HG03064 (cell line): ENCODE data around the gene MAST2.
"Not testable (repeated sequence)": the region's sequence is repeated elsewhere in the genome, so short reads cannot be mapped to it uniquely, and the experiment has no call there.

Experiments used
- ATAC-seq: cut with Tn5 transposase; IDR thresholded peaks from one replicate; pipeline ENCODE4 v1.9.1; 2021; ENCODE audit warnings: low read depth; ENCODE audit not compliant: unreplicated experiment

MAST2 gene

GRCh38 chr1:46056325-46056724 is 252.9 kb downstream of the MAST2 start:
- ATAC-seq, result no peak

GRCh38 chr1:46057215-46057614 is 253.8 kb downstream of the MAST2 start:
- not testable (repeated sequence) for ATAC-seq

GRCh38 chr1:46057781-46058180 is 254.4 kb downstream of the MAST2 start:
- ATAC-seq, result no peak

- no peak for ATAC-seq
Measured at GRCh38 chr1:46058936-46059335, 255.5 kb downstream of the MAST2 start.

- no peak for ATAC-seq
Measured at GRCh38 chr1:46061146-46061545, 257.7 kb downstream of the MAST2 start.

GRCh38 chr1:46062651-46063319 is 259.4 kb downstream of the MAST2 start:
- no peak for ATAC-seq

- ATAC-seq, result no peak
Measured at GRCh38 chr1:46064708-46065107, 261.3 kb downstream of the MAST2 start.

- no peak for ATAC-seq
Measured at GRCh38 chr1:46065405-46065804, 262.0 kb downstream of the MAST2 start.

GRCh38 chr1:46067652-46068051 is 264.2 kb downstream of the MAST2 start:
- ATAC-seq, result no peak

- ATAC-seq, result no peak
Measured at GRCh38 chr1:46068525-46068924, 265.1 kb downstream of the MAST2 start.

GRCh38 chr1:46070164-46070814 is 266.9 kb downstream of the MAST2 start:
- no peak for ATAC-seq

- no peak for ATAC-seq
Measured at GRCh38 chr1:46072975-46073374, 269.6 kb downstream of the MAST2 start.

GRCh38 chr1:46076343-46076742 is 272.9 kb downstream of the MAST2 start:
- no peak for ATAC-seq

GRCh38 chr1:46077644-46078043 is 274.2 kb downstream of the MAST2 start:
- no peak for ATAC-seq

- no peak for ATAC-seq
Measured at GRCh38 chr1:46080257-46080656, 276.8 kb downstream of the MAST2 start.

- no peak for ATAC-seq
Measured at GRCh38 chr1:46081206-46081605, 277.8 kb downstream of the MAST2 start.

GRCh38 chr1:46081619-46082018 is 278.2 kb downstream of the MAST2 start:
- ATAC-seq, result no peak

- no peak for ATAC-seq
Measured at GRCh38 chr1:46083579-46083978, 280.2 kb downstream of the MAST2 start.

- no peak for ATAC-seq
Measured at GRCh38 chr1:46084553-46085451, 281.4 kb downstream of the MAST2 start.
